GM12878 (cell line): Measurements from ENCODE around the gene ZSCAN22.

ENCODE experiments used
- CREM ChIP-seq: IDR thresholded peaks from 2 replicates; pipeline ENCODE4 v1.6.1; 2014; ENCODE audit warnings: antibody characterized with exemption, low read depth
- EZH2 ChIP-seq: IDR thresholded peaks from 2 replicates; pipeline ENCODE4 v1.6.1; 2012; ENCODE audit warnings: low read depth, mild to moderate bottlenecking, control low read depth, inconsistent platforms, low read length, borderline replicate concordance; ENCODE audit not compliant: control insufficient read depth
- JUNB ChIP-seq: IDR thresholded peaks from 2 replicates; pipeline ENCODE4 v1.6.1; 2016; ENCODE audit warnings: antibody characterized with exemption, mild to moderate bottlenecking
- MYC ChIP-seq: IDR thresholded peaks from 2 replicates; pipeline ENCODE4 v1.6.1; 2011; ENCODE audit warnings: mild to moderate bottlenecking, low read length, moderate library complexity, inconsistent platforms; ENCODE audit not compliant: insufficient read depth, insufficient replicate concordance, insufficient read length, severe bottlenecking
- POLR2A ChIP-seq: IDR thresholded peaks from 2 replicates; pipeline ENCODE4 v1.6.1; 2011; ENCODE audit warnings: low read depth, mild to moderate bottlenecking, low read length
- RAD21 ChIP-seq: IDR thresholded peaks from 2 replicates; pipeline ENCODE4 v1.6.1; 2011; ENCODE audit warnings: mild to moderate bottlenecking, low read depth, low read length, moderate library complexity; ENCODE audit not compliant: insufficient read depth
- TF ChIP-seq, protein P1 (sequence below), 3 experiments: IDR thresholded peaks in 2 of 3; conservative IDR thresholded peaks in 1 of 3; 2 replicates each; pipeline ENCODE4 v1.5.1; 2011; ENCODE audit warnings: low read depth in 3 of 3, low read length in 3 of 3, mild to moderate bottlenecking in 3 of 3, control low read depth in 2 of 3, moderate library complexity in 2 of 3, inconsistent platforms in 1 of 3, mixed read lengths in 1 of 3; ENCODE audit not compliant: control insufficient read depth in 2 of 3, insufficient read depth in 1 of 3; ENCODE audit errors: extremely low read depth in 1 of 3
- TF ChIP-seq, protein P2 (sequence below): IDR thresholded peaks from 2 replicates; pipeline ENCODE4 v1.6.1; 2012; ENCODE audit warnings: mild to moderate bottlenecking, low read depth, low read length
- TF ChIP-seq, protein P3 (sequence below): IDR thresholded peaks from 2 replicates; pipeline ENCODE4 v1.6.1; 2011; ENCODE audit warnings: low read depth, mild to moderate bottlenecking, low read length, moderate library complexity, borderline replicate concordance; ENCODE audit errors: extremely low read depth

DNA sequence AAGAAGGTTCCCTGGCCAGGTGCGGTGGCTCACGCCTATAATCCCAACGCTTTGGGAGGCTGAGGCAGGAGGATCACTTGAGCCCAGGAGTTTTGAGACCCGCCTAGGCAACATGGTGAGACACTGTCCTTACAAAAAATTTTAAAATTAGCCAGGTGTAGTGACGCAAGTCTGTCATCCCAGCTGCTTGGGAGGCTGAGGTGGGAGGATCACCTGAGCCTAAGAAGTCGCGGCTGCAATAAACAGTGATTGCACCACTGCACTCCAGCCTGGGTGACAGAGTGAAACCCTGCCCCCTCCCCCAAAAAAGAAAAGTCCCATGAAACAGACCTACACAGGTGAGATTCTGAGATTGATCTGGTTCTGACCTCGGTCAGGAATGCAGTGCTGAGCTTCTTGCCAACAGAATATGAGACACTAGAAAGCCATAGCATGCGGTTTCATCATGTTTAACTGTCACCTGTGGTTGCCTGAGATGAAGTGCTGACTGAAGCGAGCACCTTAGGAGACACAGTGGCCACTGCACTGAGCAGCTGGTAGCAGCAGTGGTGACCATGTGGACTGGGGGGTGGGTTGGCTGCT lies 28.5 kb downstream of the ZSCAN22 start:
- TF ChIP-seq CREM, result no peak
- no peak for TF ChIP-seq EZH2
- TF ChIP-seq RAD21, result no peak
- no peak for TF ChIP-seq JUNB
- TF ChIP-seq, protein P1, sequence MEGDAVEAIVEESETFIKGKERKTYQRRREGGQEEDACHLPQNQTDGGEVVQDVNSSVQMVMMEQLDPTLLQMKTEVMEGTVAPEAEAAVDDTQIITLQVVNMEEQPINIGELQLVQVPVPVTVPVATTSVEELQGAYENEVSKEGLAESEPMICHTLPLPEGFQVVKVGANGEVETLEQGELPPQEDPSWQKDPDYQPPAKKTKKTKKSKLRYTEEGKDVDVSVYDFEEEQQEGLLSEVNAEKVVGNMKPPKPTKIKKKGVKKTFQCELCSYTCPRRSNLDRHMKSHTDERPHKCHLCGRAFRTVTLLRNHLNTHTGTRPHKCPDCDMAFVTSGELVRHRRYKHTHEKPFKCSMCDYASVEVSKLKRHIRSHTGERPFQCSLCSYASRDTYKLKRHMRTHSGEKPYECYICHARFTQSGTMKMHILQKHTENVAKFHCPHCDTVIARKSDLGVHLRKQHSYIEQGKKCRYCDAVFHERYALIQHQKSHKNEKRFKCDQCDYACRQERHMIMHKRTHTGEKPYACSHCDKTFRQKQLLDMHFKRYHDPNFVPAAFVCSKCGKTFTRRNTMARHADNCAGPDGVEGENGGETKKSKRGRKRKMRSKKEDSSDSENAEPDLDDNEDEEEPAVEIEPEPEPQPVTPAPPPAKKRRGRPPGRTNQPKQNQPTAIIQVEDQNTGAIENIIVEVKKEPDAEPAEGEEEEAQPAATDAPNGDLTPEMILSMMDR (IDR thresholded peaks at IDR 0.05 in 2 of 3, conservative IDR thresholded peaks at IDR 0.05 in 1 of 3; ENCODE audit: control insufficient read depth in 2 of 3, extremely low read depth in 1 of 3, insufficient read depth in 1 of 3, low read depth in 3 of 3, low read length in 3 of 3), result no peak
- TF ChIP-seq POLR2A, result no peak
- TF ChIP-seq MYC, result no peak
- TF ChIP-seq, protein P2, sequence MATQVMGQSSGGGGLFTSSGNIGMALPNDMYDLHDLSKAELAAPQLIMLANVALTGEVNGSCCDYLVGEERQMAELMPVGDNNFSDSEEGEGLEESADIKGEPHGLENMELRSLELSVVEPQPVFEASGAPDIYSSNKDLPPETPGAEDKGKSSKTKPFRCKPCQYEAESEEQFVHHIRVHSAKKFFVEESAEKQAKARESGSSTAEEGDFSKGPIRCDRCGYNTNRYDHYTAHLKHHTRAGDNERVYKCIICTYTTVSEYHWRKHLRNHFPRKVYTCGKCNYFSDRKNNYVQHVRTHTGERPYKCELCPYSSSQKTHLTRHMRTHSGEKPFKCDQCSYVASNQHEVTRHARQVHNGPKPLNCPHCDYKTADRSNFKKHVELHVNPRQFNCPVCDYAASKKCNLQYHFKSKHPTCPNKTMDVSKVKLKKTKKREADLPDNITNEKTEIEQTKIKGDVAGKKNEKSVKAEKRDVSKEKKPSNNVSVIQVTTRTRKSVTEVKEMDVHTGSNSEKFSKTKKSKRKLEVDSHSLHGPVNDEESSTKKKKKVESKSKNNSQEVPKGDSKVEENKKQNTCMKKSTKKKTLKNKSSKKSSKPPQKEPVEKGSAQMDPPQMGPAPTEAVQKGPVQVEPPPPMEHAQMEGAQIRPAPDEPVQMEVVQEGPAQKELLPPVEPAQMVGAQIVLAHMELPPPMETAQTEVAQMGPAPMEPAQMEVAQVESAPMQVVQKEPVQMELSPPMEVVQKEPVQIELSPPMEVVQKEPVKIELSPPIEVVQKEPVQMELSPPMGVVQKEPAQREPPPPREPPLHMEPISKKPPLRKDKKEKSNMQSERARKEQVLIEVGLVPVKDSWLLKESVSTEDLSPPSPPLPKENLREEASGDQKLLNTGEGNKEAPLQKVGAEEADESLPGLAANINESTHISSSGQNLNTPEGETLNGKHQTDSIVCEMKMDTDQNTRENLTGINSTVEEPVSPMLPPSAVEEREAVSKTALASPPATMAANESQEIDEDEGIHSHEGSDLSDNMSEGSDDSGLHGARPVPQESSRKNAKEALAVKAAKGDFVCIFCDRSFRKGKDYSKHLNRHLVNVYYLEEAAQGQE, result no peak
- TF ChIP-seq, protein P3, sequence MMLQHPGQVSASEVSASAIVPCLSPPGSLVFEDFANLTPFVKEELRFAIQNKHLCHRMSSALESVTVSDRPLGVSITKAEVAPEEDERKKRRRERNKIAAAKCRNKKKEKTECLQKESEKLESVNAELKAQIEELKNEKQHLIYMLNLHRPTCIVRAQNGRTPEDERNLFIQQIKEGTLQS, result no peak
